SJCRH30 (cell line): ENCODE results near the gene ZNF215. TPM values are rescaled to one million over a fixed set of nuclear protein-coding genes. Genes with fewer than 3 reads are reported as not detected.
"Not testable (repeated sequence)": the region's sequence is repeated elsewhere in the genome, so short reads cannot be mapped to it uniquely, and the experiment has no call there.

Experiments used
- DNase-seq, 2 experiments: peaks; one replicate each; pipeline ENCODE4 v3.0.0-alpha.2; 2015 to 2020
- H3K27ac ChIP-seq: fragments of 250-450 bp; sonication (Bioruptor Pico); 2 replicates; pipeline ENCODE4 v1.5.1; 2020; ENCODE audit warnings: mild to moderate bottlenecking, moderate library complexity
- H3K27me3 ChIP-seq: fragments of 250-450 bp; sonication (Bioruptor Pico); 2 replicates; pipeline ENCODE4 v1.5.1; 2020; ENCODE audit warnings: mild to moderate bottlenecking, moderate library complexity
- H3K36me3 ChIP-seq: fragments of 250-450 bp; sonication (Bioruptor Pico); 2 replicates; pipeline ENCODE4 v1.5.1; 2020; ENCODE audit warnings: mild to moderate bottlenecking, moderate library complexity
- H3K4me1 ChIP-seq: fragments of 250-450 bp; sonication (Bioruptor Pico); 2 replicates; pipeline ENCODE4 v1.5.1; 2020; ENCODE audit warnings: mild to moderate bottlenecking, moderate library complexity
- H3K4me3 ChIP-seq: fragments of 250-450 bp; sonication (Bioruptor Pico); 2 replicates; pipeline ENCODE4 v1.5.1; 2020; ENCODE audit warnings: mild to moderate bottlenecking, moderate library complexity
- H3K9me3 ChIP-seq: fragments of 250-450 bp; sonication (Bioruptor Pico); replicated peaks from 2 replicates; pipeline ENCODE4 v1.5.1; 2020; ENCODE audit warnings: mild to moderate bottlenecking, moderate library complexity
- total RNA-seq: library from RNA; depleted of rRNA; stranded (reverse); fragments of >200 nt; shearing (Covaris generic); gene quantifications from 2 replicates; pipeline ENCODE4 v1.2.3, GENCODE V29; 2014; rRNA removed

Gene ZNF215
- not detected in 2 replicates for total RNA-seq

DNA sequence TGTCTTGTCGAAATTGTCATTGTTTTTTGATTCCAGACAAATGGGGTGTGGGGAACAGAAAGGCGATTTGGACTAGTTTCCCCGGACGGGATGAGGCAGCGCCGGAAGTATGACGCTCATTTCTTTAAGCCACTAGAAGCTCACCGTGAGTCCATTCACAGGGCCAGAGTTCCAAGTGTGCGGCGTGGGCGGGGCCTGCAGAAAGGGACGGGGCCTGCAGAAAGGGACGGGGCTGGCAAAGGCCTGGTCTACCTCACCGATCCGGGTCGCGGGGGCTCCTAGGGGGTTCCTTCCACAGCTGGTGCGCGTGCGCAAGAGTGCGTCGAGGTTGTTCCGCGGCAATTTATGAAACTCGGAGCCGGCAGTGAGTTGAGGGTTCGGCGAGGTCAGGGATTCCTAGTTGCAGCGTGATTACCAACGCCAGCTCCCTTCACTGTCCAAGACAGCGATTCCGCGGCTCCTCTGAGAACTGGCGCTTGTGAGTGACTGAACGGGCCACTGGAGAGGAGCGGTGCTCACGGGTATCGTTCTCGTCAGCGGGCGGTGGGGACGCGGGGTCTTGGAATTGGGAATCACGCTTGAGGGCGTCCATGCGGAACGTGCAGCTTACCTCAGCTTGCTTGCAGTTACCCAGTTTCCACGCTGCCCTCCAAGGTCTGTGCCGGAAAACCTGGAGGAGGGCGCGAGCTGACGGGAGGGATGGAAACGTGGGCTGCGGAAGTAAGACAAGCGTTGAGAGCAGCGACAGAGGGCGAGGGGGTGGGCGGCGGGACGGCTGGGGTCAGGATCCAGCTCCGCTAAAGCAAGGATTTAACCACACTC lies at the start of gene ZNF215:
Gene ZNF215 (plus strand): TSS at position 219 of the 822 bp plus-strand sequence. CDS start 5,847 bp downstream, outside the sequence.
- Histone ChIP-seq H3K4me3 (no peak within 1 kb of the TSS), H3K36me3 (no peaks in the 10 kb centered on the region), H3K27me3 (no peaks in the 10 kb centered on the region), H3K9me3 (no peaks in the 10 kb centered on the region), H3K27ac (no peak within 1 kb of the TSS), H3K4me1 (no peaks in the 10 kb centered on the region)
- no peak for DNase-seq

DNA sequence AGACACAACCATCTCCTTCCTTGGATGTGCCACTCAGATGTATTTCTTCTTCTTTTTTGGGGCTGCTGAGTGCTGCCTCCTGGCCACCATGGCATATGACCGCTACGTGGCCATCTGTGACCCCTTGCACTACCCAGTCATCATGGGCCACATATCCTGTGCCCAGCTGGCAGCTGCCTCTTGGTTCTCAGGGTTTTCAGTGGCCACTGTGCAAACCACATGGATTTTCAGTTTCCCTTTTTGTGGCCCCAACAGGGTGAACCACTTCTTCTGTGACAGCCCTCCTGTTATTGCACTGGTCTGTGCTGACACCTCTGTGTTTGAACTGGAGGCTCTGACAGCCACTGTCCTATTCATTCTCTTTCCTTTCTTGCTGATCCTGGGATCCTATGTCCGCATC lies 49.3 kb upstream of the ZNF215 start:
- Histone ChIP-seq H3K27me3 (no peaks in the 10 kb centered on the region), H3K4me3 (no peak overlapping the region), H3K27ac (no peak overlapping the region), H3K4me1 (no peaks in the 10 kb centered on the region), H3K36me3 (no peaks in the 10 kb centered on the region), H3K9me3 (no peaks in the 10 kb centered on the region)
- DNase-seq: no peak

GRCh38 chr11:6882751-6883150 lies 43.5 kb upstream of the ZNF215 start:
- no peaks in the 10 kb centered on the region for H3K9me3 ChIP-seq
- H3K4me1 ChIP-seq: no peaks in the 10 kb centered on the region
- no peak overlapping the region for H3K27ac ChIP-seq
- no peak overlapping the region for H3K4me3 ChIP-seq
- H3K27me3 ChIP-seq: no peaks in the 10 kb centered on the region
- DNase-seq: no peak
- no peaks in the 10 kb centered on the region for H3K36me3 ChIP-seq

DNA sequence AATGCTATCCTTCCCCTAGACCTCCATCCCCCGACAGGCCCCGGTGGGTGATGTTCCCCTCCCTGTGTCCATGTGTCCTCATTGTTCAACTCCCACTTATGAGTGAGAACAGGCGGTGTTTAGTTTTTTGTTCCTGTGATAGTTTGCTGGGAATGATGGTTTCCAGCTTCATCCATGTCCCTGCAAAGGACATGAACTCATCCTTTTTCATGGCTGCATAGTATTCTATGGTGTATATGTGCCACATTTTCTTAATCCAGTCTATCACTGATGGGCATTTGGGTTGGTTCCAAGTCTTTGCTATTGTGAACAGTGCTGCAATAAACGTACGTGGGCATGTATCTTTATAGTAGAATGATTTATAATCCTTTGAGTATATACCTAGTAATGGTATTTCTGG lies 38.5 kb upstream of the ZNF215 start:
- not testable (repeated sequence) for H3K9me3 ChIP-seq, DNase-seq, H3K4me1 ChIP-seq

GRCh38 chr11:6888830-6889229 lies 37.4 kb upstream of the ZNF215 start:
- Histone ChIP-seq H3K4me1 (no peaks in the 10 kb centered on the region), H3K9me3 (no peaks in the 10 kb centered on the region), H3K4me3 (no peak overlapping the region), H3K36me3 (no peaks in the 10 kb centered on the region), H3K27me3 (no peaks in the 10 kb centered on the region), H3K27ac (no peak overlapping the region)
- no peak for DNase-seq

More for the DNA sequence above, 38.5 kb upstream of the ZNF215 start:
- H3K4me3 ChIP-seq, H3K27ac ChIP-seq, H3K36me3 ChIP-seq, H3K27me3 ChIP-seq: not testable (repeated sequence)

GRCh38 chr11:6889835-6890234 lies 36.4 kb upstream of the ZNF215 start:
- H3K9me3 ChIP-seq: no peaks in the 10 kb centered on the region
- no peaks in the 10 kb centered on the region for H3K4me1 ChIP-seq
- no peak overlapping the region for H3K27ac ChIP-seq
- H3K27me3 ChIP-seq: no peaks in the 10 kb centered on the region
- no peaks in the 10 kb centered on the region for H3K36me3 ChIP-seq
- no peak for DNase-seq
- no peak overlapping the region for H3K4me3 ChIP-seq

- no peak within 1 kb of the TSS for H3K4me3 ChIP-seq
- no peaks in the 10 kb centered on the region for H3K9me3 ChIP-seq
- no peaks in the 10 kb centered on the region for H3K27me3 ChIP-seq
- no peak within 1 kb of the TSS for H3K27ac ChIP-seq
- no peaks in the 10 kb centered on the region for H3K36me3 ChIP-seq
- H3K4me1 ChIP-seq: no peaks in the 10 kb centered on the region
- DNase-seq: no peak
These were observed 33.8 kb upstream of the ZNF215 start, which contains the start of gene OR2D2 for GRCh38 chr11:6892400-6892799. OR2D2 (minus strand) TSS chr11:6892500; CDS start chr11:6892500, 0 bp downstream.

DNA sequence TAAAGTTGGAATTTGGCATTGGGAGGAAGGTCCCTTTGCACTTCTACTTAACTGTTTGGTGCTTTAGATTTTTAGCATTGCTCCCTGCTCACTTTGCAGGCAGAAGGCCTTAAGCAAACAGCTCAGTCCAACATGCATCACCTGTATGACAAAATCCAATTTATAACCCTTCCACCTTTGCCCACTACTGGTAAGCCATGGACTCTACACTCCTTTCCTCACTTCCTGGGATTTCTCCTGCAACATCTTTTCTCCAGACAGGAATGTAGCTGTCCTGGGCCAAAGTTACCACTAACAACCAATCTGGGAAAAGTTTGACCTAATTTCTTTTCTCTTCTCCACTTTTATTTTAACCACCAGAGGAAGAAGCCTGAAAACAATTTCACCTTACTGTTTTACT lies 32.1 kb upstream of the ZNF215 start:
- H3K36me3 ChIP-seq: no peaks in the 10 kb centered on the region
- no peaks in the 10 kb centered on the region for H3K27me3 ChIP-seq
- H3K27ac ChIP-seq: no peak overlapping the region
- H3K4me1 ChIP-seq: no peaks in the 10 kb centered on the region
- no peaks in the 10 kb centered on the region for H3K9me3 ChIP-seq
- DNase-seq: no peak
- H3K4me3 ChIP-seq: no peak overlapping the region

DNA sequence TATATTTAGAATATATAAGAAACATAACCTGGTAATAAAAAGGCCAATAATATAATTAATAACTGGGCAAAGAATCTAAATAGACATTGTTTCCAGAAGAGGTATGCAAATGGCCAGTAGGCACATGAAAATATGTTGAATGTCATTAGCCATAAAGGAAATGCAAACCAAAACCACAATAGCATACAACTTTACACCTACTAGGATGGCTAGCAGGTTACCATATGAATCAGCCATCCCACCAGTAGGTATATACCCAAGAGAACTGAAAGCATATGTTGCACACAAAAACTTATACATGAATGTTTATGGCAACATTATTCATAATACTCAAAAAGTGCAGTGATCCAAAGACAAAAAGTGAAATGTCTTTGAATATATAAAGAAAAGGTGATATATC lies 31.2 kb upstream of the ZNF215 start:
- DNase-seq: no peak
- Histone ChIP-seq H3K4me3 (no peak overlapping the region), H3K36me3 (no peaks in the 10 kb centered on the region), H3K4me1 (no peaks in the 10 kb centered on the region), H3K9me3 (no peaks in the 10 kb centered on the region), H3K27ac (no peak overlapping the region), H3K27me3 (no peaks in the 10 kb centered on the region)

DNA sequence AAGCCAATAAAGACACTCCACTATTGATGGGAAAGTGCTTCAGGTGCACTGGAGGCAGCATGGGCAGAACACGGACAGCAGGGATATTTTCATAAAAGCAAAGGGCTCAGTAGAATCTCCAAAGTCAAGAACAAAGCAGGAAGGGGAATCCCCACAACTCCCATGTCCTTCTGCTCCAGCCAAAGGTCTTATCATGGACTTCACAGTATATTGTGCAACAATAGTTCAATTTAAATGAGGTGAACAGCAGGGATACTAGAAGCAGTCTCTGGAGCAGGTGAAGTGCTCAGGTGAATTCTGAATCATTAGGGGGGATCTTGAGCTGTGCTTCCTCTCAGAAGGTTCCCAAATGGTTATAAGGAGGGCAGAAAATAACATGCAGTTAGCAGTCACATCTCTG lies 27.3 kb upstream of the ZNF215 start:
- DNase-seq: no peak
- Histone ChIP-seq H3K9me3 (no peaks in the 10 kb centered on the region), H3K4me3 (no peak overlapping the region), H3K4me1 (no peaks in the 10 kb centered on the region), H3K27ac (no peak overlapping the region), H3K36me3 (no peaks in the 10 kb centered on the region), H3K27me3 (no peaks in the 10 kb centered on the region; the same call in 1 of the 2 replicates)

GRCh38 chr11:6900327-6900999 lies 25.8 kb upstream of the ZNF215 start:
- H3K27me3 ChIP-seq: no peaks in the 10 kb centered on the region; the same call in 1 of the 2 replicates
- H3K9me3 ChIP-seq: no peaks in the 10 kb centered on the region
- H3K4me1 ChIP-seq: no peaks in the 10 kb centered on the region
- no peak overlapping the region for H3K27ac ChIP-seq
- H3K4me3 ChIP-seq: no peak overlapping the region
- H3K36me3 ChIP-seq: no peaks in the 10 kb centered on the region
- DNase-seq: no peak

- not testable (repeated sequence) for H3K9me3 ChIP-seq, H3K36me3 ChIP-seq, H3K27ac ChIP-seq, H3K27me3 ChIP-seq, DNase-seq, H3K4me3 ChIP-seq, H3K4me1 ChIP-seq
These were observed 21.4 kb upstream of the ZNF215 start for GRCh38 chr11:6904804-6905203.

DNA sequence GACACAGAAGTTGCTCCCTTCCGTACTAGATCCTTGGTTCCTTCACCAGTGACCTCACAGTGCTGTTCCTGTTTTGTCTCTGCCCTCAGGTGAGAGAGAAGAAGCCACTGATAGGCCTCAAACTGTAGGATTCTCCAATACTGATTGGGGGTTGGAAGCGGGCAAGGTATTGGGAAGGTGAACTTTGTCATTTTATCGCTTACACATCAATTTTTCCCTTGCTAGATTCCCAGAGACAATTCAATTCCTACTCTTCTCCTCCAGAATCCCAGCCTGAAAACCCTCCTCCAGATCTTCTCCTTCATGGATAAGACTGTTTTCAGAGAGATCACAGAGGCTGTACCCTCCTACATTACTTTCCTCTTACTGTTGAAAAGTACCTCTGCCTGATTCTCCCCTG lies 14.8 kb upstream of the ZNF215 start:
- no peaks in the 10 kb centered on the region for H3K4me1 ChIP-seq
- H3K27me3 ChIP-seq: no peaks in the 10 kb centered on the region; the same call in 1 of the 2 replicates
- DNase-seq: no peak
- no peaks in the 10 kb centered on the region for H3K9me3 ChIP-seq
- no peak overlapping the region for H3K4me3 ChIP-seq
- no peaks in the 10 kb centered on the region for H3K36me3 ChIP-seq
- H3K27ac ChIP-seq: no peak overlapping the region

GRCh38 chr11:6911948-6912347 lies 14.3 kb upstream of the ZNF215 start:
- no peaks in the 10 kb centered on the region for H3K36me3 ChIP-seq
- H3K27ac ChIP-seq: no peak overlapping the region
- no peak overlapping the region for H3K4me3 ChIP-seq
- DNase-seq: no peak
- H3K9me3 ChIP-seq: no peaks in the 10 kb centered on the region
- no peaks in the 10 kb centered on the region for H3K4me1 ChIP-seq
- no peaks in the 10 kb centered on the region; the same call in 1 of the 2 replicates for H3K27me3 ChIP-seq

- Histone ChIP-seq H3K4me1 (no peaks in the 10 kb centered on the region), H3K27ac (no peak overlapping the region), H3K9me3 (no peaks in the 10 kb centered on the region), H3K36me3 (no peaks in the 10 kb centered on the region), H3K4me3 (no peak overlapping the region), H3K27me3 (no peaks in the 10 kb centered on the region)
- no peak for DNase-seq
These were observed 6.5 kb upstream of the ZNF215 start for GRCh38 chr11:6919698-6920097.
